SH-SY5Y (cell line): ENCODE data around the gene EPB41L2.

Source experiments
- GATA2 ChIP-seq: IDR thresholded peaks from 2 replicates; pipeline ENCODE4 v1.6.1; 2011; ENCODE audit warnings: mild to moderate bottlenecking, low read depth, low read length
- GATA3 ChIP-seq: IDR thresholded peaks from 2 replicates; pipeline ENCODE4 v1.6.1; 2011; ENCODE audit warnings: low read depth, mild to moderate bottlenecking, low read length, moderate library complexity

DNA sequence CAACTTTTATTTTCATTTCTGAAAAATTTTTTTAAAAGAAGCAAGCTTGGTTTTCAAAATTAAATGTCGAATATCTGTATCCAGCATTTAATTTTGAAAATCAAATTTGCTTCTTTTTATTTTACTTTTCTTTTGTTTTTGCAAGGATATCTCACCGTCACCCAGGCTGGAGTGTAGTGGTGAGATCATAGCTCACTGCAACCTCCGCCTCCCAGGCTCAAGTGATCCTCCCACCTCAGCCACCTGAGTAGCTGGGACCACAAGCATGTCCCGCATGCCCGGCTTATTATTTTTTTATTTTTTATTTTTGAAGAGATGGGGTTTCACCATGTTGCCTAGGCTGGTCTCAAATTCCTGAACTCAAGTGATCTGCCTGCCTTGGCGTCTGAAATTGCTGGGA lies 17.0 kb upstream of the EPB41L2 start:
- TF ChIP-seq GATA2 (no peak), GATA3 (no peak)
